Choroid plexus epithelial cell (primary cell): ENCODE measurements around the gene ST3GAL3.

Experiments used
- DNase-seq: peaks from one replicate; pipeline ENCODE4 v3.0.0-alpha.2; 2010; ENCODE audit warnings: low read depth
- H3K4me3 ChIP-seq: 2 replicates; pipeline ENCODE4 v1.5.1; 2011; ENCODE audit warnings: low read depth, mild to moderate bottlenecking, control low read depth, low read length, moderate library complexity
- CTCF ChIP-seq: conservative IDR thresholded peaks from 2 replicates; pipeline ENCODE4 v1.5.1; 2011; ENCODE audit warnings: low read depth, mild to moderate bottlenecking, control low read depth, inconsistent platforms, low read length, moderate library complexity

ST3GAL3 gene

DNA sequence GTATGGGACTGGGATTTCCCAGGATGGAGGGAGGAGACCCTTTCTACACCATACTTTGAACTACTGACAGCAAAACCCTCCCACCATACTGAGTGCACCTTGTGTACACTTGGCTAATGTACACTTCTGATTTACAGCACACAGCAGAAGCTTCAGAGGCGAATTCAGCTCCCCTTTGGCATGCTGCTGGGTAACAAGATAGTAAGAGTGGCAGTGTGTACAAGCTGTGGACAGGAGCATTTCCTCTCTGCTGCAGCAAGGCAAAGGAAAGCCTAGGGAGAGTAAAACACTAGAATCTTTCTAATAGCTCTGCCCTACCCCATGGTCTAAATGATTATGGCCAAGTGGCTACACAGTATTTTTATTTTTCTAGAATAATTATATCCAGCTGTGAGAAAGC lies 142.3 kb downstream of the ST3GAL3 start:
- no peak overlapping the region for H3K4me3 ChIP-seq
- no peak for TF ChIP-seq CTCF
- no peak for DNase-seq

DNA sequence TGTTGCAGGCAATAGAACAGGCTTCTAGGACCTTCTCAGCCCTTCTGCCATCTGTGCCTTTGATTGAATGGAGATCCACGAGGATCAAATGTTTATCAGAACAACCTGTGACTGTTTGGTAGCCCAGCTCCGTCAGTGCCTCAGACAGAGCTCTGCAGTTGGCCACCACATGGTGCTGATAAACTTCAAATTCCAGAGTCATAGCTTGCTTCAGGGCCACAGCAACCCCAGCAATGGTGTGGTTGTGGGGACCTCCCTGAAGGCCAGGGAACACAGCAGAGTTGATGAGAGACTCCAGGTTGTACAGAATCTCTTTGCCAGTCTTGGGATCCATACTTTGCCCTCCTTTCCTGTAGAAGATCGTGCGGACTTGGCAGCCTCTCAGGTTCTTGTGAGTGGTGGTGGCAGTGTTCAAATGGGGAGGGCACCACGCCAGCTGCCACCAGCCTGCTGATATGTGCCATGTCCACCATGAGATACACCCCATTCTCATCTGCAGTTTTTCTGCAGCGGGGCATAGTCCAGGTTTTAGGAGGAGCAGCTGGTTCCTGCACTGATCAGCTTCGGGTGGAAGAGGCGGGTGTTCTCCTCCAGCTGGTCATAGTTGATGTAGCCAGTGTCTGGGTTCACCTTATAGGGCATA lies 143.4 kb downstream of the ST3GAL3 start:
- no peak overlapping the region for H3K4me3 ChIP-seq
- no peak for DNase-seq
- TF ChIP-seq CTCF: no peak

GRCh38 chr1:43851561-43852338 lies 144.4 kb downstream of the ST3GAL3 start:
- DNase-seq: no peak
- H3K4me3 ChIP-seq: no peak overlapping the region
- TF ChIP-seq CTCF: no peak

- H3K4me3 ChIP-seq: no peak overlapping the region
- DNase-seq: peak; percentile 62
- no peak for TF ChIP-seq CTCF
Measured at GRCh38 chr1:43853161-43853921, 146.0 kb downstream of the ST3GAL3 start.

DNA sequence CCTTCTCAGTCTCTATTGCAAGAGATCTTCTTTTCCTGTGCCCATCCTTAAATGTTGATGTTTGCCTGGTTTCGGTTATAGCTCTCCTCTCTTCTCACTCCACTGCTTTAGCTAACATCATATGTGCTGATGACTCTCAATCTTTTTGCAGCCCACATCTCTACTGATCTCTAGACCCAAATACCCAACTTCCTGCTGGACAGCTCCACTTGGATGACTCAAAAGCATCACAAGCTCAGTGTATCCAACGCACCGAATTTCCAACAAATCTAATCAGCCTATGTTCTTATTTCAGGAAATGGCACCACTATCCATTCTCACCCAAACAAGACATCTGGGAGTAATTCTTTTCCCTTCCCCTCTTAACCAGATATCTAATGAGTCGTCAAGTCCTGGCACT lies 147.1 kb downstream of the ST3GAL3 start:
- no peak for TF ChIP-seq CTCF
- no peak for DNase-seq
- H3K4me3 ChIP-seq: no peak overlapping the region

- no peak for DNase-seq
- no peak overlapping the region for H3K4me3 ChIP-seq
- TF ChIP-seq CTCF: no peak
Measured at GRCh38 chr1:43856188-43856587, 148.9 kb downstream of the ST3GAL3 start.
